Mammary epithelial cell (primary cell): ENCODE measurements around the gene EVA1A.

Experiments
- EZH2 ChIP-seq: IDR thresholded peaks from 2 replicates; pipeline ENCODE4 v1.6.1; 2012; ENCODE audit warnings: low read length, inconsistent platforms, borderline replicate concordance
- TF ChIP-seq, protein P1 (sequence below), 2 donors: IDR thresholded peaks in 1 of 2; conservative IDR thresholded peaks in 1 of 2; 2 replicates each; pipeline ENCODE4 v1.5.1; 2011 to 2012; ENCODE audit warnings: inconsistent platforms in 2 of 2, low read length in 2 of 2, mild to moderate bottlenecking in 2 of 2, control low read depth in 1 of 2, low read depth in 1 of 2; ENCODE audit not compliant: insufficient read depth in 1 of 2; ENCODE audit errors: extremely low read depth in 1 of 2

DNA sequence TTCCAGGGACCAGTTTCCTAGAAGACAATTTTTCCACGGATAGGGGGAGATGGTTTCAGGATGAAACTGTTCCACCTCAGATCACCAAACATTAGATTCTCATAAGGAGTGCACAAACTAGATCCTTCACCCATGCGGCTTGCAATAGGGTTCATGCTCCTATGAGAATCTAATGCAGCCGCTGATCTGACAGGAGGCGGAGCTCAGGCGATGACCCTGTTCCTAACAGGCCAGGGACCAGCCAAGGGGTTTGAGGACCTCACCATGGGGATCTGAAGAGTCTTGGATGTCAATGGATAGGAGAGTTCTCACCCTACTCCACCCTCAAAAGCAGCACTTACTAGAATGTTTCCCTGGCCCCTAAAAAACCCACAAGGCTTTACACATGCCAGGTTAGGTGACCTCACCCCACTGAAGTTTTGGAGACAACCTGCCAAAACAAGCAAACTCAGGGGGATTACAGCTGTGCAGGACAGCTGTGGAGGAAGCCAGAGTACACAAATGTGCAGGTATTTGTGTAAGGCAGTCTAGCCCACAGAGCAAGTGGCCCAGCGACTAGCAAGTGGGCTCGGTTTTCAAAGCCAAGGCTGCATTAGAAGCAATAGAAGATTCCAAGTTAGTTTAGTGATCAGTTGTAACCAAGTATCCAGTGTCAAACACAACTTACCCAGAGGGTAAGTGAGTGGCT lies 3.9 kb downstream of the EVA1A start:
- TF ChIP-seq, protein P1, sequence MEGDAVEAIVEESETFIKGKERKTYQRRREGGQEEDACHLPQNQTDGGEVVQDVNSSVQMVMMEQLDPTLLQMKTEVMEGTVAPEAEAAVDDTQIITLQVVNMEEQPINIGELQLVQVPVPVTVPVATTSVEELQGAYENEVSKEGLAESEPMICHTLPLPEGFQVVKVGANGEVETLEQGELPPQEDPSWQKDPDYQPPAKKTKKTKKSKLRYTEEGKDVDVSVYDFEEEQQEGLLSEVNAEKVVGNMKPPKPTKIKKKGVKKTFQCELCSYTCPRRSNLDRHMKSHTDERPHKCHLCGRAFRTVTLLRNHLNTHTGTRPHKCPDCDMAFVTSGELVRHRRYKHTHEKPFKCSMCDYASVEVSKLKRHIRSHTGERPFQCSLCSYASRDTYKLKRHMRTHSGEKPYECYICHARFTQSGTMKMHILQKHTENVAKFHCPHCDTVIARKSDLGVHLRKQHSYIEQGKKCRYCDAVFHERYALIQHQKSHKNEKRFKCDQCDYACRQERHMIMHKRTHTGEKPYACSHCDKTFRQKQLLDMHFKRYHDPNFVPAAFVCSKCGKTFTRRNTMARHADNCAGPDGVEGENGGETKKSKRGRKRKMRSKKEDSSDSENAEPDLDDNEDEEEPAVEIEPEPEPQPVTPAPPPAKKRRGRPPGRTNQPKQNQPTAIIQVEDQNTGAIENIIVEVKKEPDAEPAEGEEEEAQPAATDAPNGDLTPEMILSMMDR (conservative IDR thresholded peaks at IDR 0.05 in 1 of 2, IDR thresholded peaks at IDR 0.05 in 1 of 2; ENCODE audit: extremely low read depth in 1 of 2, insufficient read depth in 1 of 2, low read depth in 1 of 2, low read length in 2 of 2), result no peak
- no peak for TF ChIP-seq EZH2
